ENCODE data around the gene HSPB2.

The HSPB2 gene

GRCh38 chr11:111910676-111911562 is 1.6 kb upstream of the HSPB2 start:
- H3K18ac ChIP-seq (ENCODE audit: low read length): peak overlapping the region; percentile 5
- H3K4me2 ChIP-seq (ENCODE audit: low read length): no peak overlapping the region
- H4K91ac ChIP-seq (ENCODE audit: low read depth, low read length): peak overlapping the region; percentile 52
- H3K4ac ChIP-seq (ENCODE audit: low read depth, low read length): no peak overlapping the region
- peak overlapping the region; percentile 9 for H3K9ac ChIP-seq (ENCODE audit: low read length)
- no peaks in the 10 kb centered on the region for H3K27me3 ChIP-seq (ENCODE audit: insufficient read depth, low read length)
- H3K4me1 ChIP-seq (ENCODE audit: control insufficient read depth in 1 of 2, insufficient read depth in 2 of 2, low read length in 2 of 2): peaks cover 20 to 24% of the 10 kb centered on the region in 2 experiments
- no peak for DNase-seq
- peak overlapping the region; percentile 9 for H4K8ac ChIP-seq (ENCODE audit: low read depth, low read length)
- peak overlapping the region; percentile 56 for H2AK5ac ChIP-seq (ENCODE audit: low read length)
- no CpG with 5 or more reads among the region's 9 CpGs for WGBS (ENCODE audit: extremely low coverage, insufficient coverage, insufficient read length)
- H2BK12ac ChIP-seq (ENCODE audit: low read length): peak overlapping the region; percentile 62
- H3K14ac ChIP-seq (ENCODE audit: low read length): peak overlapping the region; percentile 53
- H2BK120ac ChIP-seq (ENCODE audit: insufficient read depth, low read length, poor library complexity): peak overlapping the region; percentile 38
- no peak overlapping the region for H4K12ac ChIP-seq (ENCODE audit: low read depth, low read length)
- no peak overlapping the region for H2AFZ ChIP-seq (ENCODE audit: insufficient read depth, low read length, poor library complexity)
- no peak overlapping the region for H2BK5ac ChIP-seq (ENCODE audit: low read depth, low read length, poor library complexity)
- no peak overlapping the region for H3K23ac ChIP-seq (ENCODE audit: low read length)
- no peaks in the 10 kb centered on the region for H3K79me2 ChIP-seq (ENCODE audit: control insufficient read depth, insufficient read depth, low read length, poor library complexity)
- H3K36me3 ChIP-seq (ENCODE audit: control insufficient read depth in 1 of 2, insufficient read depth in 2 of 2, low read length in 2 of 2): no peaks in the 10 kb centered on the region
- no peak overlapping the region for H3K27ac ChIP-seq (ENCODE audit: low read depth, low read length)
- peaks cover 8% of the 10 kb centered on the region for H3K79me1 ChIP-seq (ENCODE audit: low read length)
- H3K4me3 ChIP-seq (ENCODE audit: low read depth, low read length): no peak overlapping the region
- peaks cover 2% of the 10 kb centered on the region for H3K9me3 ChIP-seq (ENCODE audit: insufficient read depth, low read depth, low read length)

GRCh38 chr11:111911563-111912401 is 752 bp upstream of the HSPB2 start, which contains the start of gene CRYAB:
Gene CRYAB, minus strand, starts transcription at chr11:111911770. Its CDS starts 46 bp downstream, at chr11:111911724.
- Histone ChIP-seq H3K9ac (ENCODE audit: low read length) (peak within 1 kb of the TSS; percentile 9), H3K9me3 (ENCODE audit: insufficient read depth, low read depth, low read length) (peaks cover 2% of the 10 kb centered on the region), H3K36me3 (ENCODE audit: control insufficient read depth in 1 of 2, insufficient read depth in 2 of 2, low read length in 2 of 2) (no peaks in the 10 kb centered on the region), H2AFZ (ENCODE audit: insufficient read depth, low read length, poor library complexity) (no peak within 1 kb of the TSS), H4K12ac (ENCODE audit: low read depth, low read length) (peak within 1 kb of the TSS; percentile 2), H3K4me2 (ENCODE audit: low read length) (peak within 1 kb of the TSS; percentile 17), H4K8ac (ENCODE audit: low read depth, low read length) (peak within 1 kb of the TSS; percentile 9), H4K91ac (ENCODE audit: low read depth, low read length) (peak within 1 kb of the TSS; percentile 52), H2AK5ac (ENCODE audit: low read length) (peak within 1 kb of the TSS; percentile 56), H2BK12ac (ENCODE audit: low read length) (peak within 1 kb of the TSS; percentile 62), H3K18ac (ENCODE audit: low read length) (peak within 1 kb of the TSS; percentile 5), H3K27me3 (ENCODE audit: insufficient read depth, low read length) (no peaks in the 10 kb centered on the region), H3K14ac (ENCODE audit: low read length) (peak within 1 kb of the TSS; percentile 53), H3K79me1 (ENCODE audit: low read length) (peaks cover 8% of the 10 kb centered on the region), H2BK120ac (ENCODE audit: insufficient read depth, low read length, poor library complexity) (peak within 1 kb of the TSS; percentile 38), H3K79me2 (ENCODE audit: control insufficient read depth, insufficient read depth, low read length, poor library complexity) (no peaks in the 10 kb centered on the region), H3K4me3 (ENCODE audit: low read depth, low read length) (no peak within 1 kb of the TSS), H3K23ac (ENCODE audit: low read length) (no peak within 1 kb of the TSS), H3K4ac (ENCODE audit: low read depth, low read length) (no peak within 1 kb of the TSS), H3K27ac (ENCODE audit: low read depth, low read length) (no peak within 1 kb of the TSS), H2BK5ac (ENCODE audit: low read depth, low read length, poor library complexity) (no peak within 1 kb of the TSS), H3K4me1 (ENCODE audit: control insufficient read depth in 1 of 2, insufficient read depth in 2 of 2, low read length in 2 of 2) (peaks cover 20 to 24% of the 10 kb centered on the region in 2 experiments)
- DNase-seq: peak; percentile 80 to 89
- no CpG with 5 or more reads among the region's 17 CpGs for WGBS (ENCODE audit: extremely low coverage, insufficient coverage, insufficient read length)

- WGBS (ENCODE audit: extremely low coverage, insufficient coverage, insufficient read length): no CpG with 5 or more reads among the region's 24 CpGs
- Histone ChIP-seq H3K23ac (ENCODE audit: low read length) (no peak overlapping the region), H3K27ac (ENCODE audit: low read depth, low read length) (no peak overlapping the region), H3K4ac (ENCODE audit: low read depth, low read length) (no peak overlapping the region), H3K4me3 (ENCODE audit: low read depth, low read length) (no peak overlapping the region), H3K36me3 (ENCODE audit: control insufficient read depth in 1 of 2, insufficient read depth in 2 of 2, low read length in 2 of 2) (no peaks in the 10 kb centered on the region), H3K27me3 (ENCODE audit: insufficient read depth, low read length) (no peaks in the 10 kb centered on the region), H2BK12ac (ENCODE audit: low read length) (peak overlapping the region; percentile 34), H3K4me1 (ENCODE audit: control insufficient read depth in 1 of 2, insufficient read depth in 2 of 2, low read length in 2 of 2) (peaks cover 20 to 24% of the 10 kb centered on the region in 2 experiments), H4K91ac (ENCODE audit: low read depth, low read length) (peak overlapping the region; percentile 4), H3K9me3 (ENCODE audit: insufficient read depth, low read depth, low read length) (peaks cover 2% of the 10 kb centered on the region), H2BK120ac (ENCODE audit: insufficient read depth, low read length, poor library complexity) (no peak overlapping the region), H3K79me1 (ENCODE audit: low read length) (peaks cover 8% of the 10 kb centered on the region), H2AFZ (ENCODE audit: insufficient read depth, low read length, poor library complexity) (no peak overlapping the region), H3K79me2 (ENCODE audit: control insufficient read depth, insufficient read depth, low read length, poor library complexity) (no peaks in the 10 kb centered on the region), H4K12ac (ENCODE audit: low read depth, low read length) (no peak overlapping the region), H3K4me2 (ENCODE audit: low read length) (no peak overlapping the region), H3K9ac (ENCODE audit: low read length) (no peak overlapping the region), H2AK5ac (ENCODE audit: low read length) (no peak overlapping the region), H4K8ac (ENCODE audit: low read depth, low read length) (no peak overlapping the region), H3K18ac (ENCODE audit: low read length) (no peak overlapping the region), H3K14ac (ENCODE audit: low read length) (no peak overlapping the region), H2BK5ac (ENCODE audit: low read depth, low read length, poor library complexity) (no peak overlapping the region)
- no peak for DNase-seq
Measured at GRCh38 chr11:111913031-111913861, 712 bp downstream of the HSPB2 start.

- Histone ChIP-seq H3K79me1 (ENCODE audit: low read length) (peaks cover 11% of the 10 kb centered on the region), H2BK120ac (ENCODE audit: insufficient read depth, low read length, poor library complexity) (no peak overlapping the region)
- no peak for DNase-seq
Measured at GRCh38 chr11:111913997-111914396, 1.5 kb downstream of the HSPB2 start.

More at GRCh38 chr11:111913997-111914396, 1.5 kb downstream of the HSPB2 start:
- Histone ChIP-seq H2BK5ac (ENCODE audit: low read depth, low read length, poor library complexity) (no peak overlapping the region), H3K27ac (ENCODE audit: low read depth, low read length) (no peak overlapping the region), H3K4me1 (ENCODE audit: control insufficient read depth in 1 of 2, insufficient read depth in 2 of 2, low read length in 2 of 2) (peaks cover 21 to 22% of the 10 kb centered on the region in 2 experiments), H3K4ac (ENCODE audit: low read depth, low read length) (no peak overlapping the region), H4K12ac (ENCODE audit: low read depth, low read length) (no peak overlapping the region), H3K23ac (ENCODE audit: low read length) (no peak overlapping the region), H3K14ac (ENCODE audit: low read length) (no peak overlapping the region), H2AK5ac (ENCODE audit: low read length) (no peak overlapping the region), H4K91ac (ENCODE audit: low read depth, low read length) (no peak overlapping the region), H3K9ac (ENCODE audit: low read length) (no peak overlapping the region), H3K27me3 (ENCODE audit: insufficient read depth, low read length) (no peaks in the 10 kb centered on the region), H3K18ac (ENCODE audit: low read length) (no peak overlapping the region), H2BK12ac (ENCODE audit: low read length) (no peak overlapping the region), H3K79me2 (ENCODE audit: control insufficient read depth, insufficient read depth, low read length, poor library complexity) (peaks cover 2% of the 10 kb centered on the region), H3K9me3 (ENCODE audit: insufficient read depth, low read depth, low read length) (peaks cover 2% of the 10 kb centered on the region), H2AFZ (ENCODE audit: insufficient read depth, low read length, poor library complexity) (no peak overlapping the region), H3K4me2 (ENCODE audit: low read length) (no peak overlapping the region), H3K36me3 (ENCODE audit: control insufficient read depth in 1 of 2, insufficient read depth in 2 of 2, low read length in 2 of 2) (no peaks in the 10 kb centered on the region), H3K4me3 (ENCODE audit: low read depth, low read length) (no peak overlapping the region), H4K8ac (ENCODE audit: low read depth, low read length) (no peak overlapping the region)
- WGBS (ENCODE audit: extremely low coverage, insufficient coverage, insufficient read length): no CpG with 5 or more reads among the region's 4 CpGs

Measured in trophoblast cell (in vitro differentiated cells and primary cell).